Caco-2 (cell line): ENCODE data around the gene AOPEP. TPM values are rescaled to one million over a fixed set of nuclear protein-coding genes. Genes with fewer than 3 reads are reported as not detected.

Experiments
- BruUV-seq: library from RNA; stranded (reverse); fragments of 400-500 nt; replicated peaks from 2 replicates; lab custom pipeline; 2021; lab: Mats Ljungman, UMichigan
- CTCF ChIA-PET: fragments of 300-600 bp; sonication (Branson Sonifier 250); formaldehyde crosslinking; loops from one replicate; lab custom pipeline; 2022; ENCODE audit warnings: antibody characterized with exemption; lab: Charles Lee
- POLR2A ChIA-PET: fragments of 300-600 bp; sonication (Branson Sonifier 250); formaldehyde crosslinking; loops from one replicate; lab custom pipeline; 2022; ENCODE audit warnings: antibody characterized with exemption; lab: Charles Lee
- DNase-seq, 2 experiments: peaks; one replicate each; pipeline versions ENCODE4 v3.0.0 to v3.0.0-alpha.2; 2020 to 2022
- H3K27me3 ChIP-seq: replicated peaks from 2 replicates; pipeline ENCODE4 v1.6.0; 2011; ENCODE audit warnings: low read length; ENCODE audit not compliant: control insufficient read depth, insufficient read depth
- H3K36me3 ChIP-seq: 2 replicates; pipeline ENCODE4 v1.5.1; 2011; ENCODE audit warnings: low read length; ENCODE audit not compliant: control insufficient read depth, insufficient read depth
- H3K4me1 ChIP-seq: fragments of 250-450 bp; sonication (Bioruptor Pico); 2 replicates; pipeline ENCODE4 v1.5.1; 2020; ENCODE audit warnings: mild to moderate bottlenecking
- H3K4me3 ChIP-seq: 2 replicates; pipeline ENCODE4 v1.5.1; 2011; ENCODE audit warnings: low read depth, mild to moderate bottlenecking, control low read depth, low read length
- H3K9me3 ChIP-seq: fragments of 250-450 bp; sonication (Bioruptor Pico); 2 replicates; pipeline ENCODE4 v1.5.1; 2020; ENCODE audit warnings: mild to moderate bottlenecking, moderate library complexity
- H3K27ac Mint-ChIP-seq: one replicate; pipeline ENCODE4 v1.8.0; 2022; ENCODE audit warnings: mixed read lengths; ENCODE audit not compliant: unreplicated experiment
- H3K27me3 Mint-ChIP-seq: one replicate; pipeline ENCODE4 v1.8.0; 2022; ENCODE audit warnings: mixed read lengths; ENCODE audit not compliant: insufficient read depth, unreplicated experiment
- H3K36me3 Mint-ChIP-seq: one replicate; pipeline ENCODE4 v1.8.0; 2022; ENCODE audit warnings: mild to moderate bottlenecking, mixed read lengths; ENCODE audit not compliant: insufficient read depth, unreplicated experiment
- H3K4me1 Mint-ChIP-seq: one replicate; pipeline ENCODE4 v1.8.0; 2022; ENCODE audit warnings: low read depth, mixed read lengths; ENCODE audit not compliant: unreplicated experiment
- H3K4me3 Mint-ChIP-seq: one replicate; pipeline ENCODE4 v1.8.0; 2022; ENCODE audit warnings: mild to moderate bottlenecking, moderate library complexity, mixed read lengths; ENCODE audit not compliant: unreplicated experiment
- H3K9me3 Mint-ChIP-seq: one replicate; pipeline ENCODE4 v1.8.0; 2022; ENCODE audit warnings: mixed read lengths; ENCODE audit not compliant: unreplicated experiment
- intact Hi-C: fragments of 100-400 bp; cut with micrococcal nuclease; formaldehyde crosslinking; loops from one replicate; pipeline ENCODE4 v1.10.0; 2022; ENCODE audit not compliant: unreplicated experiment
- total RNA-seq: library from RNA; stranded (reverse); gene quantifications from 2 replicates; pipeline ENCODE4 v1.2.3, GENCODE V29; 2022
- TF ChIP-seq, protein P1 (sequence below), 2 experiments: fragments of 200-600 bp in 1 of 2; IDR thresholded peaks; 1 replicate in 1 of 2; 2 replicates in 1 of 2; pipeline versions ENCODE4 v1.5.1 to v1.8.0; 2011 to 2022; ENCODE audit warnings: antibody characterized with exemption in 1 of 2, control low read depth in 1 of 2, inconsistent platforms in 1 of 2, low read depth in 1 of 2, low read length in 1 of 2, mild to moderate bottlenecking in 1 of 2, moderate library complexity in 1 of 2; ENCODE audit not compliant: insufficient read depth in 1 of 2, severe bottlenecking in 1 of 2, unreplicated experiment in 1 of 2

Gene AOPEP
- total RNA-seq, 1 experiment from 2014 or later: 63.3 TPM

DNA sequence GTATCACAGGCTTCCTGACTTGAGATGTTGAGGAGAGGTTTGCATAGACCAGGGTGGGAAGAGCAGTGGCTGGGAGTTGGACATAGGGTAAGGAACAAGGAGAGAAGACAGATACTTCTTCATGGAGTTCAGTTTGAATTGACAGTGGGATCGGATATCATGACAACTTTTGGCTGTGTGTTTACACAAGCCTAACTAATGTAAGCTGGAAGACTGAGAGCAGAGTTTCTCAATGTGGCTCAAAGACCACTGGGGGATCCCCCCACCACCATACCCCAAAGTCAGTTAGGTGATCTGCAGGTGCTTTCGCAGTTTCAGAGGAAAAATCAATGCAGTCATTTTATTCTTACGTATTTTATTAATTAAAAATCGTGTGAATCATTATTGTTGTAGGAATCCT, 125.9 kb downstream of the AOPEP start:
- Histone ChIP-seq H3K4me1 (peaks cover 25% of the 10 kb centered on the region), H3K9me3 (no peaks in the 10 kb centered on the region), H3K36me3 (no peaks in the 10 kb centered on the region), H3K27me3 (no peaks in the 10 kb centered on the region), H3K4me3 (no peak overlapping the region)
- TF ChIP-seq, protein P1, sequence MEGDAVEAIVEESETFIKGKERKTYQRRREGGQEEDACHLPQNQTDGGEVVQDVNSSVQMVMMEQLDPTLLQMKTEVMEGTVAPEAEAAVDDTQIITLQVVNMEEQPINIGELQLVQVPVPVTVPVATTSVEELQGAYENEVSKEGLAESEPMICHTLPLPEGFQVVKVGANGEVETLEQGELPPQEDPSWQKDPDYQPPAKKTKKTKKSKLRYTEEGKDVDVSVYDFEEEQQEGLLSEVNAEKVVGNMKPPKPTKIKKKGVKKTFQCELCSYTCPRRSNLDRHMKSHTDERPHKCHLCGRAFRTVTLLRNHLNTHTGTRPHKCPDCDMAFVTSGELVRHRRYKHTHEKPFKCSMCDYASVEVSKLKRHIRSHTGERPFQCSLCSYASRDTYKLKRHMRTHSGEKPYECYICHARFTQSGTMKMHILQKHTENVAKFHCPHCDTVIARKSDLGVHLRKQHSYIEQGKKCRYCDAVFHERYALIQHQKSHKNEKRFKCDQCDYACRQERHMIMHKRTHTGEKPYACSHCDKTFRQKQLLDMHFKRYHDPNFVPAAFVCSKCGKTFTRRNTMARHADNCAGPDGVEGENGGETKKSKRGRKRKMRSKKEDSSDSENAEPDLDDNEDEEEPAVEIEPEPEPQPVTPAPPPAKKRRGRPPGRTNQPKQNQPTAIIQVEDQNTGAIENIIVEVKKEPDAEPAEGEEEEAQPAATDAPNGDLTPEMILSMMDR (IDR thresholded peaks at IDR 0.05; ENCODE audit: insufficient read depth in 1 of 2, low read depth in 1 of 2, low read length in 1 of 2, severe bottlenecking in 1 of 2, unreplicated experiment in 1 of 2): no peak
- Mint-ChIP-seq H3K4me1 (peaks cover 15% of the 10 kb centered on the region), H3K9me3 (no peaks in the 10 kb centered on the region), H3K27me3 (no peaks in the 10 kb centered on the region), H3K36me3 (no peaks in the 10 kb centered on the region), H3K27ac (no peak overlapping the region), H3K4me3 (no peak overlapping the region)
- ChIA-PET CTCF (no interaction called here), POLR2A (interaction anchor here (0.6 kb wide), 1 partner anchor 75 kb away, joined by 3 read pairs; no protein-coding TSS in a partner anchor)
- no peak for DNase-seq
- BruUV-seq: no TSS peak
- intact Hi-C loops: no loop called here

GRCh38 chr9:94853887-94854286, 127.4 kb downstream of the AOPEP start:
- Mint-ChIP-seq H3K27ac (peak overlapping the region; percentile 64), H3K9me3 (peaks cover 10% of the 10 kb centered on the region), H3K36me3 (no peaks in the 10 kb centered on the region), H3K27me3 (no peaks in the 10 kb centered on the region), H3K4me3 (peak overlapping the region; percentile 15), H3K4me1 (peaks cover 13% of the 10 kb centered on the region)
- TF ChIP-seq, protein P1 (IDR thresholded peaks at IDR 0.05; ENCODE audit: insufficient read depth in 1 of 2, low read depth in 1 of 2, low read length in 1 of 2, severe bottlenecking in 1 of 2, unreplicated experiment in 1 of 2): no peak
- POLR2A ChIA-PET: no interaction called here
- intact Hi-C loops: no loop called here
- Histone ChIP-seq H3K36me3 (no peaks in the 10 kb centered on the region), H3K4me1 (peaks cover 25% of the 10 kb centered on the region), H3K27me3 (no peaks in the 10 kb centered on the region), H3K9me3 (no peaks in the 10 kb centered on the region), H3K4me3 (no peak overlapping the region)
- no TSS peak for BruUV-seq
- DNase-seq: peak in 1 of 2 experiments; percentile 21
- CTCF ChIA-PET: no interaction called here

DNA sequence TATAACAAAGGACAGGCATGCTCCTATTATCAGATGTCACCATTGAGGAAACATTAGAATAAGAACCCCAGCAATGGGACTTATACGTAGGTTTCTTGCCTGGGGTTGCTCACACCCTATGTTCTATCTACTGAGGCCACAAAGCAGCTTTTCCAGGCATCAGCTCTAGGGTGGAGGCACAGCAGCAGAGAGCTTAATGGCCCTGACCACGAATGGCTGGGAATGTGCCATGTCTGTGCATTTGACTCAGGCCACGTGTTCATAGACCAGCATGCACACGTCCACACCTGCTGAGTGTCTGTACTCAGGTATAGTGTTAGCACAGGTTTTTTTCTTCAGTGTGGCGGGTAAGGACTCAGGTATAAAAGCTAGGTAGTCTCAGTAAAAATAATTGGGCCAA, 129.4 kb downstream of the AOPEP start:
- no peaks in the 10 kb centered on the region for H3K27me3 Mint-ChIP-seq
- no peak for DNase-seq
- intact Hi-C loops: no loop called here
- no peaks in the 10 kb centered on the region for H3K36me3 Mint-ChIP-seq
- BruUV-seq: no TSS peak
- no peaks in the 10 kb centered on the region for H3K27me3 ChIP-seq
- CTCF ChIA-PET: interaction anchor here (0.6 kb wide), 1 partner anchor 76 kb away, joined by 3 read pairs; no protein-coding TSS in a partner anchor
- H3K4me3 ChIP-seq: no peak overlapping the region
- no peak overlapping the region for H3K4me3 Mint-ChIP-seq
- H3K4me1 ChIP-seq: peaks cover 25% of the 10 kb centered on the region
- no peaks in the 10 kb centered on the region for H3K9me3 ChIP-seq
- no peaks in the 10 kb centered on the region for H3K36me3 ChIP-seq
- TF ChIP-seq, protein P1 (IDR thresholded peaks at IDR 0.05; ENCODE audit: insufficient read depth in 1 of 2, low read depth in 1 of 2, low read length in 1 of 2, severe bottlenecking in 1 of 2, unreplicated experiment in 1 of 2): no peak
- H3K27ac Mint-ChIP-seq: no peak overlapping the region
- POLR2A ChIA-PET: no interaction called here
- H3K9me3 Mint-ChIP-seq: peaks cover 22% of the 10 kb centered on the region
- H3K4me1 Mint-ChIP-seq: peaks cover 20% of the 10 kb centered on the region
